HG02884 (cell line): ENCODE results near the gene RAB11FIP5.
"Not testable (repeated sequence)": the region's sequence is repeated elsewhere in the genome, so short reads cannot be mapped to it uniquely, and the experiment has no call there.

Experiments used
- ATAC-seq: cut with Tn5 transposase; IDR thresholded peaks from one replicate; pipeline ENCODE4 v1.9.1; 2021; ENCODE audit warnings: mild to moderate bottlenecking, moderate library complexity; ENCODE audit not compliant: unreplicated experiment

Gene RAB11FIP5

DNA sequence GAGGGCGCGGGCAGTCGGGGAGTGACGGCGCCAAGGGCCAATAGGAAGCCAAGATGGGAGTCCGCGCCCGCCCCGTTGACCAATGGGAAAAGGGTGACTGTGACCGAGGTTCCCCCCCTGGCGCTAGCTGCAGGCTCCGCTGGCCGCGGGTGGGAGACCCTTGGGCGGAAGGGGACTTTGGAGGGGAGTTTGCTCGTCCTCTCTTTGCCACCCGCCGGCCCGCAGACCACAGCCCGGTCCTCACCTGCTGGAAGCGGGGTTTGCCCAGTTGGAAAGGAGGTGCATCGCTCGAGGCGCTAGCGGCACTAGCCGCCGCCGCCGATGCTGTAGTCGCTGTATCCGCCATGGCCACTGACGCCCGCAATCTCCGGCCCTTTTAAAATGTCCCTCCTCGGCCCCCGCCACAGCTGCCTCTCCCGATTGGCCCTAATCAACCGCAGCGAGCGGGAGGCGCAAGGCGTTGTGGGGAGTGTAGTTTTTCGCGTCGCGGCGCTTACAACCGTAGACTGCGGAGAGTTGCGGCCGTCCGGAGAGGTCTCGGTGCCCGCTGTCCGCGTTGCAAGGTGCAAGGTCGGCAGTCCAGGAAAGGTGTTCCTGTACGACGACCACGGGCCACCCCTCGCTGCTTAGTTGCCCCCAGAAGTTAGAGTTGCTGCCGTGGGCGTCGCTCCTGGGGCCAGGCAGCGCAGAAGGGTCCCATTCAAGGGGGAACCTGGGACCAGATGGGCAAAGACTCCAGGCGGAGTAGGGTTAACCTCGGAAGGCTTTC, 41.2 kb downstream of the RAB11FIP5 start, which contains the start of gene SFXN5:
SFXN5 (minus strand) TSS at position 353 of the 769 bp plus-strand sequence; CDS start at position 346, 7 bp downstream.
- ATAC-seq: peak; percentile 90

DNA sequence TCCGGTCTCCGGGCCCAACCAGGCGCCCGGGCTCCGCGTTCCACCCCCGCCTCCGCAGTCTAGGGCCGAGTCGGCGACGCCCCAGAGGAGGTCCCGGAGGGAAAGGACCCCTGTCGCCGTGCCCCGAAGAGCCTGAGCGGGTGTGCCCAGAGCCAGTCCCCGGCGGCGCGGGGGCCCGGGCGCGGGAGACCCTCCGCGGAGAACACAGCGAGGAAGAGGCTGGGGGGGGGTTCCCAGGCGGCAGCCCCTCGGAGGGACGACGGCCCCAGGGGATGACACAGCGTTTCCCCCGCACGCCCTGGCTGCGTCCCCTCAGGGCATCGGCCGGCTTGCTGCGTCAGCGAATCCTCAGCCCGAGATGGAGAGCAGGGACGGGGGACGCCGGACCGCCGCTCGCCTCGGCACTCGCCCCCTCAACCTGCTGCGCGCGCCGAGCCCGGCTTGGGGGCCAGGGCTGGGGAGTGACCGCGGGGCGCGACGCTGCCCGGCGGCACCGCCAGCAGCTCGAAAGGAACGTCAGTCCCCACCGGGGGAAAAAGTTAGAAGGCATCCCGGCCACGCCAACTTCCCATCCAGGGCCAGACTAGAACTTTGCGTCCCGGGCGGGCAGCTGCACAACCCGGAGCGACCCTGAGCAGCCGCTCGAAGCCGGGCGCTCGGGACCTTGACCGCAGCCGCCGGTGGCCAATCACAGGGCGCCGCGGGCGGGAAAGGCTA, 41.9 kb downstream of the RAB11FIP5 start:
- ATAC-seq: peak; percentile 18

DNA sequence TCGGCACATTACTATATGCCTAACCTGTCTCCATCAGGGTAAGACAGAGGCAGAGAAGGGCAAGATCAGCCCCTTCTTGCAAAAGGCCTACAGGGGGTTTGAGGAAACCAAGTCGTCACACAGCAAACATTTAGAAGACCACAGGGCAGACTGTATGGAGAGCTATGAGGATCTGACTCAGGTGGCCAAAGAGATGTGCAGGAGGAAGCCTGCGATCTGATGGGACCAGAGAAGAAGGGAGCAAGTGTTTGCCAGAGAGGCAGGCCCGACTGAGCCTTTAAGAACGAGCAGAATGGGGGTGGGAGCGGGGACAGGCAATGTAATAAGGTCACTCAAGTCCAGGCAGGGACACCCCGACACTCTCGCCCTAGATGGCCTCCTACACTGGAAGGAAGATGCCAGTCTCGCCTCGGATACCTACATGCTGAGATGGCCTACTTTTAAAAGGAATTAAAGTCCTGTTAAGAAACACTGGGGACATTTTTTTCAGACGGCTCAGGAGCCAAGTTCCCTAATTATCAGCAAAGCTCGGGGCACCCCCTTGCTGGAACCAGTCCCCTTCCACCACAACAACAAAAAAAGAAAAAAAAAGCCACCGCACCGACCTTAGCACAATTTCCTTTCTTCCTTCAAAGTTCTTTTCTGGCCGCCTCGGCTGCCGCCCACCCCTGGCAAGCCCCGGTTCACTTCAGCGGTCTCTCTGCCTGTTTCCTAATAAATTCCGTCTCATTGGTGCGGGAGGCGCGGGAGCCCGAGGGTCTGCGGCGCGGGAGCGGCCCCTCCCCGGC, 42.7 kb downstream of the RAB11FIP5 start:
- ATAC-seq: no peak

DNA sequence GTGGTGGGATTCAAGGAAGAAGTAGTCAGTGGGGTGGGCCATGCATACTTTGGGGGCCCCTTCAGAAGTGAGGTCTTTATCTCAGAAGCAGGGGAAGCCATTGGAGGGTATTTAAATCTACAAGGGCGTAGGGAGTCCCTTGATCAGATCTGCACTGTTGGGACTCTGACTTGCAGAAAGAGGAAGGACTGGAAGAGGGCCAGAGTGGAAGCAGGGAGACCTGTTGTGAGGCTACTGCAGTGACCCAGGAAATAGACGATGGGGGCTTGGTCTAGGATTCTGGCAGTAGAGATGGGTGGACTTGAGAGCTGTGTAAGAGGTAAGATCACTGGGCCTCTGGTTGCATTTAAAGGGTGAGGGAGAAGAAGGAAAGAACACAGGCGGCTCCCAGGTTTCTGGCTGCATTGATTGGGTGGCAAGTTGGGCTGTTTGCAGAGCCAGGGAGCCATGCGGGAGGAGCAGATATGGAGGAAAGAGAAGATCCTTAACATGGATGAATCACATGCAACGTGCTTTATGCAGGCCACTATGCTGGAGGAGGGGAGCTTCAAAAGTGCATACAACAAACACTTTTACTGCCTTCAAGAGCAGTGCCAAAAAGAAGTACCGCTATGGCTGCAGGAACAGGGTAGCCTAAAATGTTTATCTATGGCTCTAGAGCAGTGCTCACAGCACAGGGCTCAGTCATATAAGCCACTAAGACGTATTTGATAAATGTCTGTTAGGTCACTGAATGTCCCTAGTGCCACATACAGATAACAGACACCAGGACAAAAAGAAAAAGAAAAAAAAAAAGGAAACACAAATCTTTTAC, 43.5 kb downstream of the RAB11FIP5 start:
- no peak for ATAC-seq

DNA sequence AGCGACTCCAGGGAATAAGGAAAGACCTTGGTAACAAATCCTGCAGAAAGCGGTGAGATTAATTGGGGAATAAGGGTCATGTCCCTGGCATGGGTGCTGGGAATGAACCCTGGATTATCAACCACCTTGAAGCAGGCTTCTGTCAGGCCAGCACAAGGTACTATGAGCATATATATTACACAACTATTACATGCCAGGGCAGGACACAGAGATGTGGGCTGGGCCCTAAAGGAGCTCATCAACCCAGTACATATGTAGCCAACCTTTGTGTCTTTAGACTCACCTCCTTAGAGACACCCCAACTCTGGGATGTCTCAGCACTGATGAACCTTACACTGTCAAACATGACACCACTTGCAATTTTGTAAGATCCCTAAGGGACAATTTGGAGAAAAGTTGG, 44.6 kb downstream of the RAB11FIP5 start:
- no peak for ATAC-seq

DNA sequence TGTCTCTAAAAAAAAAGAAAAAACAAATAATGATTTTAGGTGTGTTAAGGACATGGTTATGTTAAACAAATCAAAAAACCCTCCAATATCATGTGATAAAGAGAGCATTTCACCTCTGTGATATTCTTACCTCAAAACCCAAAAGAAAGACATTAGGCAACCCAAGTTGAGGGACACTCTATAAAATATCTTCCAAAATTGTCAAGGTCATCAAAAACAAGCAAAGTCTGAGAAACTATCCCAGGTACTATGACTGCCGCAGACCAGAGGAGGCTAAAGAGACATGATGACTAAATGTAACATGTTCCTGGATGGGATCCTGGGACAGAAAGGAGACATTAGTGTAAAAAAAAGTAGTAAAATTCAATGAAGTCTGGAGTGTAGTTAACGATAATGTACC, 45.7 kb downstream of the RAB11FIP5 start:
- no peak for ATAC-seq

DNA sequence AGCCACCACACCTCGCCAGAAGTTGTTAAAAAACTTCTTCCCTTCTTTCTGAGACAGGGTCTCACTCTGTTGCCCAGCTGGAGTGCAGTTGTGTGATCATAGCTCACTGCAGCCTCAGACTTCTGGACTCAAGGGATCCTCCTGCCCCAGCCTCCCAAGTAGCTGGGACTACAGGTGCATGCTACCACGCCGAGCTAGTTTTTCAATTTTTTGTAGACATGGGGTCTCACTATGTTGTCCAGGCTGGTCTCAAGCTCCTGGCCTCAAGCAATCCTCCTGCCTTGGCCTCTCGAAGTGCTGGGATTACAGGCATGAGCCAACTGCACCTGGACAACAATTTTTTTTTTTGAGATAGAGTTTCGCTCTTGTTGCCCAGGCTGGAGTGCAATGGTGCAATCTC, 47.7 kb downstream of the RAB11FIP5 start:
- ATAC-seq: not testable (repeated sequence)

DNA sequence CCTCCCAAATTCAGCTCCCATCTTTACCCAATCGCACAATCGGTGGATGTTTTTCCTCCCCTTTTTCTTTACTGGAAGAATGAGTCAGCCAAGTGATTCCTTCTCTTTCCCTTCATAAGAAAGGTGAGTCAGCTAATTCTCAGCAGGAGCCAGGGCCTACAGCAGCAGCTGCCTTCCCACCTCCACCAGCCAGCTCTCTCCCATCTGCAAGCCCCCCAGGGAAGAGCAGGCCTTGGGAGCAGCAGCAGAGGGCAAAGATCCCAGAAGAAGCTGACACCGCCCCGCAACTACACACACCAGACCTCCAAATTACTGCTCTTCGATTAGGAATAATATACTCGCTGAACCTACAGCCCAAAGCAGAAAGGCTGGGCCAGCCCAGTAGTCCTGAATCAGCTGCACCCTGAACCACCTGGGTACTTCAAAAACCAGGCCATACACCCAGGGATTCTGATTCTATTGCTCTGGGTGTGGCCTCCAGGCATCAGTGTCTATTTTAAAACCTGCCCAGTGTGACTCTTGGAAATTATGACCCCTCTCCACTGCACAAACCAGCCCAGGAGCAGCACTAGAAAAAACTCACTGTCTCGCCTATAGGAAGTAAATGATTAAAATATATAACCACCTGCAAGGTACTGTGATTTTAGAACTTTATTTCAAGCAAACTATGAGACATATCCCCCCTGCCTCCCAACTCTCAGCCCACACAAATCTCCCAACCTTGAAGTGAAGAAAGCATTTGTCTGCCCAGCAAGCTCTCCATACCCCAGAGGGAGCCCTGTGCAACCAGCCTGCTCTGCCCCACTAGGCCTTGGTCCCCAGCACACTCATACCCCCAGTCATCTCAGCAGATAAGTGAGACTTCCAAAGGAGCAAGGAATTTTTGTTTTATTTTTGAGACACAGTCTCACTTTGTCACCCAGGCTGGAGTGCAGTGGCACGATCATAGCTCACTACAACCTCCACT, 48.6 kb downstream of the RAB11FIP5 start:
- no peak for ATAC-seq

DNA sequence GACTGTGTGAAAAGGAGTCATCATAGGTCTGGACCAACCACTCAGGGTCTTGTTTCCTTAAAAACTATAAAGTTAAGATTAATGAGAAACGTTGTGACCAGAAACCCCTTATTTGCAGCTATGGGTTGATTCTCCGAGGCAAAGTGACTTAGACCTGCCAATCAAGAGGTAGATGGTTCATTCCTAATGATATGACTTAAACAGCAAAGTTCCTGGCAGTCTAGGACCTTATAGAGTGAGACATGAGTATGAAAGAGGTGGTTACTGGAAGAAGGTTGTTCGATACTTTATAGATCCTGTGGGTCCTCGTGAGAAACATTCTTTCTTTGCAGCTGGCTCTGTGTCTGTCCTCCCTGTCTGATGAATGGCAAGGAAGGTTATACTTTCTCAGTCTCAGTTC, 49.3 kb downstream of the RAB11FIP5 start:
- no peak for ATAC-seq

DNA sequence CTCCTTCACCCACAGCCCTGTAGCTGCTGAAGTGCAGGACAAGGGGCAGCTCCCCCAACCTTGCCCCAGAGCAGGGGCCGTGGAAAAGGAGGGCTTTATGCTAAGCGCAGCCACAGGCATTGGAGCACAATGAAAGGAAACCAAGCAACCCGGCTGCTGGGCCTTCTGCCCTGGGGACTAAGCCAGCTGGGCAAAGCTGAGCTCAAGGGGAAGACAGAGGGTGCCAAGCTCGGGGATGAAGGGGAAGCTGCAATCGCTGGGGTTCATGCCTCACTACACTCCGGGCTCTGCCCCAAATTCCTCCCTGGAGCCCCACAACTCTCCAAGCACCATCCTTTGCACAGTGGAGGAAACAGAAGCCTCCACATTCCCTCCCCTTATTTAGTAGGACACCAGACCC, 53.6 kb downstream of the RAB11FIP5 start:
- ATAC-seq: no peak

DNA sequence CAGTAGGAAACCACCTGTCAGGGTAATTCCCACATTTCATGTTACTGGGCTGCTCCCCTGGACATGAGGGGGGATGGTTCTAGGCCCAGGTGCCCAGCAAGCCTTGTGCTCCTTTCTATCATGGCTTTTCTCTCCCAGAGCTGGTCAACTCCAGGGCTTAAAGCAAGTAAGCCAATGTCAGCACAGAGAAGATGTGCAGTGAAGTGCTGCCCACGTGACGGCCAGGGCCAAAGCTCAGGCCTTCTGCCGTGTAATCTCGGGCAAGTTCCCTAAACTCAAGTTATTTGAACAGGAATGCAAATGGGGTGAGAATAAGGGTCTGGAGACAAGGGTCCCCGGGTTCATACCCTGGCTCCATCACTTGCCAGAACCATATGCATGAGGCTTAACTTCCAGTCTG, 57.8 kb downstream of the RAB11FIP5 start:
- no peak for ATAC-seq

DNA sequence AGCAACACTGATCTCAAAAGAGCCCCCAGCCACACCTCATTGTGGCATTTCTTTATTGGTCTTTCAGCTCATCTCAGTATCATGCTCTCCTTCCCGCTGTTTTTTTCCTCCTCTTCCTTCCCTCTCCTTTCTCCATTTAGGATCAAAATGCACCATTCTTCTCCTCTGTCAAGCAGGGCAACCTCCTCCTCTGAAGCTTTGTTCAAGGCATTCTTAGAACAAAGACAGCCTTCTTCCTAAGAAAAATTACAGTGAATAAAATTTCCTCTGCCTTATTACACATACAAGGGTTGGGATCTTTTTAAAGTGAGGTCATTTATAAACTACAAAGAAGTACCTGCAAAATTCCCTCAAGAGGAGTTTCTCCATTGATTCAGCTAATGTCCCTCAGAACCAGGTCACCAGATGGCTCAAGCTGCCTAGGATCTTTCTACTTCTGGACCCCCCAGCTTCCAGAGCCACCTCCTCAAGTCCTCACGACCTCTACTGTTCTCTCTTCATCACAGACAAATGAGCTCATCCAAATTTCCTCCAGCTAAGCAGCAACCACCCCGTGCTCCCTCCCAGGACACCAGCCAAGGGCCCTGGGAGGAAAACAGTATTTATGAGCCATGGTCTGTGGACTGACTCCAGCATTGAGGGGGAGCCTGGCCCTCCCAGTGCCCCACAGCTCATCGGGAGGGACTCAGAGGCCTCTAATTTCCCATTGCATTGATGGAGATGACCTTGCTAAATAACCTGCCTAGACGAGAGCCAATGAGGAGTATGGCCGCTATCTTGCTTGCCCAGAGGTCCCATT, 59.2 kb downstream of the RAB11FIP5 start:
- ATAC-seq: no peak

DNA sequence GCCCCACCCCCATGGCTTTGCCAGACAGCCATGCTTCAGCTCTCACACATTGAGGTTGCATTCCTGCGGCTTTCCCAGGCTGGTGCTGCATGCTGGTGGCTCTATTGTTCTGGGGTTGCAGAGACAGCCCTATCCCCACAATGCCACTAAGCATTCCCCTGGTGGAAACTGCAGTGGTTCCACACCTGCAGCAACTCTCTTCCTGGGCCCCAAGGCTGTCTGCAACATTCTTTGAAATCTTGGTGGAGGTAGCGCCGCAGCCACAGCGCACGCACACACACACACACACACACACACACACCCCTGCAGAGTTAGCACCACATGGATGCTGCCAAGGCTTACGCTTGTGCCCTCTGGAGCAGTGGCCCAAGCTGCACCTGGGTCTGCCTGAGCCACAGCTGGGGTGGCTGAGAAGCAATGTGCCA, 62.6 kb downstream of the RAB11FIP5 start:
- no peak for ATAC-seq

DNA sequence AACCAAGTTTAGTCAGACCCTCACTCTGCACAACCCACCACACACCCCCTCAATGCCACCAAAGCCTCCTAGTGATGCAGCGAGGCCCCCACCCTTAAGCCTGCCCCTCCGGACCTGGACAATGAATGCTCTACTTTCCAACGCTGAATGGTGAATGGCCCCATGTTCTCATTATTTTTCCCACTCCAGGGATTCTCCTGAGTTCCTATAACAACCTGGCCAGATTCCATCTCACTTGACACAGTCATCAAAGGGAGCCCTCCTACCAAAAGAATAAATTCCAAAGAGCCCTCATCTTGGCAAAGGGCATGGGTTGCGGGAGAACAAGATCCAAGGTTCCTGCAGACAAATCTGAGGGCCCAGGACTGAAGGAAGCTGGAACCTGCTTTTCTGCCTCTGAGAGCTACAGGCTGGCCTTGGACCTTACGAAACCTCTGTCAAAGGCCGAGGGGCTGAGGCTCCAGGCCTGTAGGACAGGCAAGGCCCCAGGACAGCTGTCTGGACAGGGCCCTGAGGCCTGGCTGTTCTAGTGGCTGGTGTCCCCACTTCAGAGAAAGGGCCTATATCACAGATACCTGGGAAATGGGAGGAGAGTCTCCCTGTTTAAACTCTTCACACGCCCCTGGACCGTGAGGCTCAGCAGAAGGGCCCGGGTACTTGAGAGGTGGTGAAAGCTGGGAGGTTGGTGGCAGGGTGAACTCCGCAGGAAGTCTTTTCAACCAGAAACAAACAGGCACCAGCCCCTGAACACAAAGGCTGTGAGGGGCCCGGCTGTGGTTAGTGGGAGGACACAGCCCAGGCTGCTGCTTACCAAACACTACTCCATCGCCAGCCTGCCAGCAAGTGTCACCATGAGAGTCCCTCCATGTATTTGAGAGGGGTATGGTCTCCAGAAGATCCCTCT, 68.6 kb downstream of the RAB11FIP5 start:
- no peak for ATAC-seq

DNA sequence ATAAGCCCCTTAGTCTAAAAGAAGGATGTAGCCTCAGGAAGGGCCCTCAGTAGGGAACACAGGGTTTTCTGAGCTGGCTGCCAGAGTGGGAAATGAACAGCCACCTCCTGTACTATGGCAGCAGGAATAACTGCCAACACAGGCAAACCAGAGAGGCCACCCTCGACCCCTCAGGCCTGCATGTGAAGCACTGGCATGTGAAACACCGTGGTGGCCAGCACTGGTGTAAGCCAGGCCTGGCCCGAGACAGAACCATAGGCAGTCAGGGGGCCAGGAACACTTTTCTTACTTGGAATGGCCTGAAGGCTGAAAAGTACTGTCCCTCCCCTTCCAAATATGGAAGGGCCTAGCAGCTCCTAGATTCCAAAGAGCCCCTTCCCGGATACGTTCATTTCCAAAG, 69.5 kb downstream of the RAB11FIP5 start:
- ATAC-seq: no peak

DNA sequence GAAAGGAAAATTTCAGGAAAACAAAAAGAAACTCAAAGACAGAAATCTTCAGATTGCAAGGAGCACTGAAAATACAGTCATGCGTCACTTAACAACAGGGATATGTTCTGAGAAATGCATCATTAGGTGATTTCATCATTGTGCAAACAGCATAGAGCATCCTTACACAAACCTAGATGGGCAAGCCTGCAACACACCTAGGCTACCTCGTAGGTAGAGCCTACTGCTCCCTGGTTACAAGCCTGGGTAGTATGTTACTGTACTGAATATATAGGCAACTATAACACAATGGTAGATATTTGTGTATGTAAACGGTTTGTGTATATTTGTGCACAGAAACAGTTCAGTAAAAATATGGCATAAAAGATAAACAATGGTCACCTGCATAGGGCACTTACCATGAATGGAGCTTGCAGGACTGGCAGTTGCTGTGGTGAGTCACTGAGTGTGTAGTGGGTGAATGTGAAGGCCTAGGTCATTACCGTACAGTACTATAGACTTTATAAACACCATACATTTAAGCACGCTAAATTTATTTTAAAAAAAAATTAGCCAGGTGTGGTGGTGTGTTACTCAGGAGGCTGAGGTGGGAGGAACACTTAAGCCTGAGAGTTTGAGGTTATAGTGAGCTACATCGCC, 74.7 kb downstream of the RAB11FIP5 start:
- no peak for ATAC-seq

DNA sequence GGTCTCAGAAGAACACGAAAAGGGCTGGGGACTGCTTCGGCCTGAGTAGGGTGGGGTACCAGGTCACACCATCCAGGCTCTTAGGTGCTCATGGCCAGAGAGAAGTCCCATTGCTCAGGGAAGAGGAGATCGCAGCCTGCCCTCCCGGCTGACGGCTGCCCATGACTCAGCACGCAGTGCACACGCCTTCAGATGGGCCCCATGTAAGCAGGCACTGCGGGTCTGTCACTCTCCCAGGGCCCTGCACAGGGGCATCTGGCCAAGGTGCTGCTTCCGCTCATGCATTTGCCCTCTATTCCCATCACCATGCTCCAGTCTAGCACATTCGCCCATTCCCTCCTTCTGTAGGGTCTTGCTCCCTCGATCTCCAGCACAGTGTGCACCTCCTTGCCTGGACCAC, 76.0 kb downstream of the RAB11FIP5 start:
- ATAC-seq: no peak
